ENCODE data around the gene NNAT.
"Not testable (repeated sequence)": the region's sequence is repeated elsewhere in the genome, so short reads cannot be mapped to it uniquely, and the experiment has no call there.

Gene NNAT

DNA sequence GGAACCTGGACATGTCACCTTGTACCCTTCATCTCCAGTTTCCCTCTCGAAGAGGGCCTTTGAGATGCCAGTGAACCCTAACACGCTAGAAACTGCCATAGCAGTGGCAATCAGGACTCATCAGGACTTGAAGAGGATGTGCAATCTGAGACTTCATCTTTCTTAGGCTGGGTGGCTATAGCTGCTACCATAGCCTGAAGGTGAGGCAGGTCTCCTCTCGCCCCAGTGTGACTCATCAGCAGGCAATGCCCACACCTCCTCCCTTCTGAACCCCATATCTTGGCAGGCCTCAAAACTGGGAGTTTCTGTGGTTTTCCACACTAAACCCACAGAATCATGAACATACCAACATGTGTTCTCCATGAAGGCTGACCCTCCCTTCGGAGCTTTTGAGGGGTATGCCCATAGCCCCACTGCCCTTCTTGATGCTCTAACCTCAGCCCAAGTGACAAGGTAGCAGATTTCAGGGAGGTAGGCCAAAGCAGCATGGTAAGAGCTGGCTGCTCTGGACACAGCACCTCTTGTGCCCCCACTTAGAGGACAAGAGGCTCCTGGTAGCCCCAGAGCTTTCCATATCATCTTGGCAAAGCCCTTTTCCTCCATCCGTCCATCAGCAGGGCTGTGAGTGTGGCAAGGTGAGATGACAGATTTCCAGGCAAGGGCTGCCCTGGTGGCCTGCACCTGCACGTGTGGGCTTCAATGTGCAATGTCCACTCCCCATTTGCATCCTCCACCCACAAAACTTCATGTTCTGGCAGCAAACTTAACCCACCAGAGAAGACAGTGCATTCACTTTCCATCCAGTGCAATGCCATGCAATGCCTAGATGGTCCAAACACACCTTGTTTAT, 4.0 kb downstream of the NNAT start:
- no peak for DNase-seq

- no peak for DNase-seq
These were observed 4.8 kb downstream of the NNAT start for GRCh38 chr20:37525810-37526209.

- DNase-seq: no peak
These were observed 5.3 kb downstream of the NNAT start for GRCh38 chr20:37526238-37526838.

DNA sequence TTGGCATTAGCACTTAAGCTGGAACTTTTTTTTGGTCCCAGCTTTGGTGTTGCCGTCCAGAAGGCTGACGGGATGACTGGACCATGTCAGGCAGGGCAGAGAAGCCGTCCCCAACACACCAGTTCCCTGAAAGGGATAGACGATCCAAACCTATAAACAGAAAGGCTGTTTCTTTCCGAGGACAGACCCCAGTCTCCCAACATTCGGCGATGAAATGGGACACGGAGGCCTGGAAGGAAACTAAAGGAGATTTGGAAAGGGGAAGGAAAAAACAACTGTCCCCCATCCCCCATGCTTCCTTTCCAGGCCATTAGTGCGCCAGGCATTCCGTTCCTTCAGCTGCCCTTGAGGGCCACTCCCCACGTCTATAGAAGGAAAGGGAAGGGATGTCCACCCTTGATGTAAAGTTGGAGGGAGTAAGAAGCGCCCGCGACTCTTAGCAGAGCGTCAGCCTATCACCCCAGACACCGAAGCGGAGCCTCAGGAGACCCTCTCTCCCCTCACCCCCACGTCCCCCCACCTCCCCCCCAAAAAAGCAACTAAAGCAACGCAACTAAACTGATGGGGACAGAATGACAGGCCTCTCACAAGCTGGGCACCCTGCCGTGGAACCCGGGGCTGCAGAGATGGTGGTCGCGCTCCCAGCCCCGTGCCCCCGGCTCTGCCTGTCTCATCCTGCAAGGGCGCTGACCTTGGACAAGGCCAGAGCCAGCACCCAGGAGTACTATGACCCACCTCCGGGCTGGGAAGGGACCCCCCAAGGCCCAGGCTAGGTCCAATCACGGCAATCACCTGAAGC, 6.0 kb downstream of the NNAT start:
- DNase-seq: no peak

- peak; percentile 89 for DNase-seq
These were observed 6.8 kb downstream of the NNAT start, which contains the start of gene BLCAP for GRCh38 chr20:37527638-37528445. Gene BLCAP, minus strand, starts transcription at chr20:37527876. Its CDS starts 8,702 bp downstream, at chr20:37519174.

GRCh38 chr20:37528446-37529213, 7.6 kb downstream of the NNAT start:
- no peak for DNase-seq

GRCh38 chr20:37529214-37529967, 8.3 kb downstream of the NNAT start:
- DNase-seq: no peak

DNA sequence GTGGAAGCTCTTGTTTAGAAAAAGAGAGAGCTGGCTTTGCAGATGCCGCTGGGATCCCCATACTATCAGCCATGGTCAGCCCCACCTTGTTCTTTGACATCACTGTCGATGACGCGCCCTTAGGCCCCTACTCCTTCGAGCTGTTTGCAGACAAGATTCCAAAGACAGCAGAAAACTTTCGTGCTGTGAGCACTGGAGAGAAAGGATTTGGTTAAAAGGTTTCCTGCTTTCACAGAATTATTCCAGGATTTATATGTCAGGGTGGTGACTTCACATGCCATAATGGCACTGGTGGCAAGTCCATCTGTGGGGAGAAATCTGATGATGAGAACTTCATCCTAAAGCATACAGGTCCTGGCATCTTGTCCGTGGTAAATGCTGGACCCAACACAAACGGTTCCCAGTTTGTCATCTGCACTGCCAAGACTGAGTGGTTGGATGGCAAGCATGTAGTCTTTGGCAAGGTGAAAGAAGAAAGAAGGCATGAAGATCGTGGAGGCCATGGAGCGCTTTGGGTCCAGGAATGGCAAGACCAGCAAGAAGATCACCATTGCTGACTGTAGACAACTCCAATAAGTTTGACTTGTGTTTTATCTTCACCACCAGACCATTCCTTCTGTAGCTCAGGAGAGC, 9.0 kb downstream of the NNAT start:
- no peak for DNase-seq

GRCh38 chr20:37530696-37531095, 9.6 kb downstream of the NNAT start:
- no peak for DNase-seq

DNA sequence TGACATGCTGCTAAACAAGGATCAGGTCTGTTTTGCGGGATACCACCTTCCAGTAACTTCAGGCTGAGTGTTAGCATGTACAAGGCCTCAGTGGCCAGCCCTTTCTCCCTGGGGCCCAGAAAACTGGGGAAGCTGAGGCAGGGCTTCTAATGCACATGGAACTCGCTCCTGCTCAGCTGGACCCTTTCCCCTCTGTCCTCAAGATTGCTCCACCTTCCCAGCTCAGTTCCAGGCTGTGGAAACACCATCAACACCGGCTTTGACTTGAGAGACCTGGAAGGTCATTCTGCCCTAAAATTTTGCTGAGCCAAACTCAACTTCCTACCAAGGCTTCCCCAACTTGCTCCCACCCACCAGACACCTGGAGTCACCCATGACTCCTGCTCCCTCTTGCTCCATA, 10.8 kb downstream of the NNAT start:
- DNase-seq: no peak

DNA sequence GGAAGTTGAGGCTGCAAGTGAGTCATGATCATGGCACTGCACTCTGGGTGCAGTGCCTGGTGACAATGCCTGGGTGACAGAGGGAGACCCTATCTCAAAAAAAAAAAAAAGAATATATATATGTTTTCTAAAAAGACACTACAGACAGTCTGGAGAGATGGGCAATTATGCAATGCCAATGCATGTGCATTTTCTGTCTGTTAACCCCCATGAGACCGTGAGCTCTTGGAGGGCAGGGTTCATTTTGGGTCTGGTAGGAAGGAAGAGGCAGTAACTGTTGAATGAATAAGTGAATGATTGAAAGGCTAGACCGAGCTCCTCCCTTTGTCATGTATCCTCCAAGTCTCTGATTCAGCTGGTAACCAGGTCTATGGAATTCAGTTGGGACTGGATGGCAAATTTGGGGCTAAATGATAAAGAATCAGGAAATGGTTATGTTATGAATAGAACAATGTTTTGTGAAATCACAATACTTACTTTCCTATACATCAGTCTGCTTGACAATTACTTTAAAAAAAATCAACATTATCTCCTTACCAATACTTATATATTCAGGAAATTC, 12.2 kb downstream of the NNAT start:
- no peak for DNase-seq

- DNase-seq: no peak
These were observed 13.5 kb downstream of the NNAT start for GRCh38 chr20:37534401-37535157.

DNA sequence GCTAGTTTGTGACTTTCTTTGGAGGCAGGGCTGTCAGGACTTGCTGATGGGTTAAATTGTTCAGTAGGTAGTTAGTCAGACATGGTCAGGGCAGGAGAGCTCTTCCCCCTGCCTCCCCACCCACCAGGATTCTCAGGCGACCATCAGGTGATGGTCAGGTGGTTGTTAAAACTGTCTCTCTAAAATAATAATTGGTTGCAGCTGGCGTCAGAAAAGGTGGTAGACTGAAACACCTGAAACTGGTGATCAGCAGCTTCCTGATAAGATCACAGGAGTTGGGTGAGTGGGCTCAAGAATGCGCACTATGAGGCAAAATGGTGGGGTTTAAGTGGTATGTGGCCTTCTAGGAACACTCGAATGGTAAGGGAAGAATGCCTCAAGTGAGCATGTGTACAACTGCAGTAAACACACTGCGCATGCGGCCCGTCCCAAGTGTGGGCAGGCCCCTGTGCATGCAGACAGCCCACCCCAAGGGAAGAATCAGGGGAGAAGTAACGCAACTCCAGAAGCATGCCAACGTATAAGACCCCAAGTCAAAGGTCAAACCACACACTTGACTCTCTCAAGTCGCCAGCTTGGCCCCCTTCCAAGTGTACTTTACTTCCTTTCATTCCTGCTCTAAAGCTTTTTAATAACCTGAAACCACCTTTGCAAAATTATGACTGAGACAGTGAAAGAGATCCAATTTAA, 14.5 kb downstream of the NNAT start:
- DNase-seq: no peak

GRCh38 chr20:37537505-37537904, 16.5 kb downstream of the NNAT start:
- DNase-seq: no peak

DNA sequence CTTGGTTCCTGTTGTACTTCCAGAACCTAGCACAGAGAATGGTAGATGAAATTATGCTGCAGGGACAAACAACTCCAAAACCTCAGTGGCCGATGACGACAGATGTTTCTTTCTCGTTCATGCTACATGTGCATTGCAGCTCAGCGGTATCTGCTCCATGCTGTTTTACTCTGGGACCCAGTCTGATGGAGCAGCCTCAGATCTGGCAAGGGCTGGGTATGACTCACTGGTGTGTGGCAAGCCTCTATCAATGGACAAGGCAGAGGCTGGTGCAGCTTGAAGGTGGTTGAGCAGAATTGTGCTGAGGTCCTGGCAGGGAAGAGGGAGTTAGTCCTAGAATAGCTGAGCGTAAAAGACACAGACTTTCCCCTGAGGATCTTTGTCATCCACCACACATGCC, 17.0 kb downstream of the NNAT start:
- DNase-seq: no peak

GRCh38 chr20:37539424-37539823, 18.4 kb downstream of the NNAT start:
- DNase-seq: no peak

DNA sequence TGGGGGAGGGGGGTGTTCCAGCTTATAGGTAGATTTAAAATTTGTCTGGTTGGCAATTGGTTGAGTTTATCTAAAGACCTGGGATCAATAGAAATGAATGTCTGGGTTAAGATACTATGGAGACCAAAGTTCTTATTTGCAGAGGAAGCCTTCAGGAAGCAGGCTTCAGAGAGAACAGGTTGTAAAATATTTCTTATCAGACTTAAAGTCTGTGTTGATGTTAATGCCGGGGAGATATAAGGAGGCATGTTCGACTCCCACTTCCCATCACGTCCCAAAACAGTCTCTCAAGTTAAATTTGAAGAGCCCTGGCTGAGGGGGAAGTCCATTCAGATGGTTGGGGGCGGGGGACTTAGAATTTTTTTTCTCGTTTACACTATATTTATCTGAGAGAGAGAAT, 19.0 kb downstream of the NNAT start:
- no peak for DNase-seq

DNA sequence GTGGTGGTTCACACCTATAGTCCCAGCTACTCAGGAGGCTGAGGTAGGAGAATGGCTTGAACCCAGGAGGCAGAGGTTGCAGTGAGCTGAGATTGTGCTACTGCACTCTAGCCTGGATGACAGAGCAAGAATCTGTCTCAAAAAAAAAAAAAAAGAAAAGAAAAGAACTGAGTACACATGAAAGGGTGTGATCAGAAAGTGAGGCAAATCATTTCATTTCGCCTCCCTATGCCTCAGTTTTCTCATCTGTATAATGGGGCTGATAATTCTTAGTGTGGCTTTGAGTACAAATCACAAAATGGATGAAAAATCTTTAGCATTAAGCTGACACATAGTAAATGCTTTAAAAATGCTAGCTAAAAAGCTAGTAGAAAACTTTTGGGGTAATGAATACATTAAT, 19.8 kb downstream of the NNAT start:
- DNase-seq: not testable (repeated sequence)

GRCh38 chr20:37541326-37541725, 20.3 kb downstream of the NNAT start:
- no peak for DNase-seq

Data from activated gamma-delta T cell (primary cell).